Measurements from ENCODE around the gene ARSI. TPM values are rescaled to one million over a fixed set of nuclear protein-coding genes. Genes with fewer than 3 reads are reported as not detected.

ARSI gene
- total RNA-seq, 4 donors from 2014 or later = 7.3 to 17.0 (median 8.1) TPM

GRCh38 chr5:150341989-150342388 is 39.3 kb upstream of the ARSI start:
- no peak for DNase-seq (ENCODE audit: low spot score in 2 of 2)
- no peaks in the 10 kb centered on the region for H3K27me3 ChIP-seq
- no peak overlapping the region for H3K4me3 ChIP-seq
- H3K36me3 ChIP-seq = no peaks in the 10 kb centered on the region
- TF ChIP-seq POLR2A (IDR thresholded peaks at IDR 0.05) (no peak), EP300 (IDR thresholded peaks at IDR 0.05) (no peak), CTCF (IDR thresholded peaks at IDR 0.05) (no peak)
- no peaks in the 10 kb centered on the region for H3K9me3 ChIP-seq
- H3K27ac ChIP-seq = no peak overlapping the region
- H3K4me1 ChIP-seq = peaks cover 0 to 12% (median 5%) of the 10 kb centered on the region in 4 donors
- 96 to 100% methylated on average over 1 of the region's 1 CpG for WGBS, 2 donors

GRCh38 chr5:150341331-150341730 is 38.6 kb upstream of the ARSI start:
- WGBS, 2 donors = 68 to 80% methylated on average over 4 of the region's 4 CpGs
- no peaks in the 10 kb centered on the region for H3K36me3 ChIP-seq
- H3K27me3 ChIP-seq = no peaks in the 10 kb centered on the region
- no peaks in the 10 kb centered on the region for H3K9me3 ChIP-seq
- no peak overlapping the region for H3K27ac ChIP-seq
- TF ChIP-seq EP300 (IDR thresholded peaks at IDR 0.05) = no peak
- no peak for TF ChIP-seq POLR2A (IDR thresholded peaks at IDR 0.05)
- TF ChIP-seq CTCF (IDR thresholded peaks at IDR 0.05) = no peak
- no peak for DNase-seq (ENCODE audit: low spot score in 2 of 2)
- no peak overlapping the region for H3K4me3 ChIP-seq
- H3K4me1 ChIP-seq = peaks cover 0 to 12% (median 5%) of the 10 kb centered on the region in 4 donors

GRCh38 chr5:150340614-150341255 is 38.0 kb upstream of the ARSI start:
- no peak overlapping the region for H3K27ac ChIP-seq
- TF ChIP-seq CTCF (IDR thresholded peaks at IDR 0.05) (no peak), POLR2A (IDR thresholded peaks at IDR 0.05) (no peak), EP300 (IDR thresholded peaks at IDR 0.05) (no peak)
- DNase-seq (ENCODE audit: low spot score in 2 of 2) = no peak
- no peak overlapping the region for H3K4me3 ChIP-seq
- peaks cover 0 to 12% (median 5%) of the 10 kb centered on the region in 4 donors for H3K4me1 ChIP-seq
- no peaks in the 10 kb centered on the region for H3K27me3 ChIP-seq
- WGBS, 2 donors = 71 to 77% methylated on average over 7 of the region's 7 CpGs
- H3K36me3 ChIP-seq = no peaks in the 10 kb centered on the region
- no peaks in the 10 kb centered on the region for H3K9me3 ChIP-seq

- no peaks in the 10 kb centered on the region for H3K9me3 ChIP-seq
- no peaks in the 10 kb centered on the region for H3K36me3 ChIP-seq
- no peaks in the 10 kb centered on the region for H3K27me3 ChIP-seq
- no peak for DNase-seq (ENCODE audit: low spot score in 2 of 2)
- peaks cover 0 to 12% (median 5%) of the 10 kb centered on the region in 4 donors for H3K4me1 ChIP-seq
- no peak overlapping the region for H3K27ac ChIP-seq
- no peak overlapping the region for H3K4me3 ChIP-seq
- WGBS, 2 donors = 87 to 94% methylated on average over 4 of the region's 4 CpGs
- no peak for TF ChIP-seq CTCF (IDR thresholded peaks at IDR 0.05)
- no peak for TF ChIP-seq EP300 (IDR thresholded peaks at IDR 0.05)
- TF ChIP-seq POLR2A (IDR thresholded peaks at IDR 0.05) = no peak
Observed at GRCh38 chr5:150339841-150340240, 37.1 kb upstream of the ARSI start.

GRCh38 chr5:150339165-150339564 is 36.5 kb upstream of the ARSI start:
- no peak for DNase-seq (ENCODE audit: low spot score in 2 of 2)
- Histone ChIP-seq H3K36me3 (no peaks in the 10 kb centered on the region), H3K9me3 (no peaks in the 10 kb centered on the region), H3K4me1 (peaks cover 0 to 12% (median 5%) of the 10 kb centered on the region in 4 donors), H3K27ac (peak overlapping the region in 2 of 4 donors; percentile 28 to 33), H3K27me3 (no peaks in the 10 kb centered on the region), H3K4me3 (no peak overlapping the region)
- 8 to 46% methylated on average over 2 to 5 of the region's 5 CpGs for WGBS, 2 donors
- no peak for TF ChIP-seq CTCF (IDR thresholded peaks at IDR 0.05)
- no peak for TF ChIP-seq EP300 (IDR thresholded peaks at IDR 0.05)
- TF ChIP-seq POLR2A (IDR thresholded peaks at IDR 0.05) = no peak

Measured in tibial nerve (tissue), 4 donors.